ENCODE results near the gene B3GALT5.

Gene B3GALT5

GRCh38 chr21:39657091-39657689, 44.5 kb downstream of the B3GALT5 start:
- no peak overlapping the region for H3K4me3 ChIP-seq (ENCODE audit: low read depth in 1 of 2, low read length in 2 of 2)
- ATAC-seq (ENCODE audit: insufficient read depth, low read depth) (no peak), DNase-seq (no peak)
- H3K36me3 ChIP-seq (ENCODE audit: insufficient read depth, low read length) = no peaks in the 10 kb centered on the region
- H3K79me2 ChIP-seq (ENCODE audit: insufficient read depth, low read length) = no peaks in the 10 kb centered on the region
- H3K27me3 ChIP-seq (ENCODE audit: insufficient read depth, low read length, poor library complexity) = peaks cover 6% of the 10 kb centered on the region
- H3K27ac ChIP-seq (ENCODE audit: low read length) = no peak overlapping the region
- no peaks in the 10 kb centered on the region for H4K20me1 ChIP-seq (ENCODE audit: insufficient read depth, low read length)
- TF ChIP-seq CTCF (IDR thresholded peaks at IDR 0.05; ENCODE audit: borderline replicate concordance, extremely low read depth, low read length, poor library complexity, severe bottlenecking) (no peak), EZH2 (IDR thresholded peaks at IDR 0.05; ENCODE audit: borderline replicate concordance, low read depth, low read length, severe bottlenecking) (no peak)
- H2AFZ ChIP-seq (ENCODE audit: low read depth, low read length) = no peak overlapping the region
- no peak overlapping the region for H3K9ac ChIP-seq (ENCODE audit: low read depth, low read length)
- no peaks in the 10 kb centered on the region for H3K9me3 ChIP-seq (ENCODE audit: insufficient read depth, low read length, severe bottlenecking)
- H3K4me1 ChIP-seq (ENCODE audit: insufficient read depth, low read length) = no peaks in the 10 kb centered on the region
- no peak overlapping the region for H3K4me2 ChIP-seq (ENCODE audit: insufficient read depth, low read length)

- no peaks in the 10 kb centered on the region for H3K36me3 ChIP-seq (ENCODE audit: insufficient read depth, low read length)
- no peaks in the 10 kb centered on the region for H3K79me2 ChIP-seq (ENCODE audit: insufficient read depth, low read length)
- peaks cover 4% of the 10 kb centered on the region for H3K27me3 ChIP-seq (ENCODE audit: insufficient read depth, low read length, poor library complexity)
- H3K4me2 ChIP-seq (ENCODE audit: insufficient read depth, low read length) = no peak overlapping the region
- DNase-seq = no peak
- H3K9me3 ChIP-seq (ENCODE audit: insufficient read depth, low read length, severe bottlenecking) = no peaks in the 10 kb centered on the region
- H3K4me3 ChIP-seq (ENCODE audit: low read depth in 1 of 2, low read length in 2 of 2) = no peak overlapping the region
- H3K9ac ChIP-seq (ENCODE audit: low read depth, low read length) = no peak overlapping the region
- H2AFZ ChIP-seq (ENCODE audit: low read depth, low read length) = no peak overlapping the region
- no peak overlapping the region for H3K27ac ChIP-seq (ENCODE audit: low read length)
- H3K4me1 ChIP-seq (ENCODE audit: insufficient read depth, low read length) = no peaks in the 10 kb centered on the region
- no peak for ATAC-seq (ENCODE audit: insufficient read depth, low read depth)
- TF ChIP-seq CTCF (IDR thresholded peaks at IDR 0.05; ENCODE audit: borderline replicate concordance, extremely low read depth, low read length, poor library complexity, severe bottlenecking) (no peak), EZH2 (IDR thresholded peaks at IDR 0.05; ENCODE audit: borderline replicate concordance, low read depth, low read length, severe bottlenecking) (no peak)
- H4K20me1 ChIP-seq (ENCODE audit: insufficient read depth, low read length) = no peaks in the 10 kb centered on the region
Observed at GRCh38 chr21:39658066-39658465, 45.3 kb downstream of the B3GALT5 start.

- peaks cover 4% of the 10 kb centered on the region for H3K27me3 ChIP-seq (ENCODE audit: insufficient read depth, low read length, poor library complexity)
- no peak overlapping the region for H3K27ac ChIP-seq (ENCODE audit: low read length)
- ATAC-seq (ENCODE audit: insufficient read depth, low read depth) (no peak), DNase-seq (no peak)
- no peaks in the 10 kb centered on the region for H4K20me1 ChIP-seq (ENCODE audit: insufficient read depth, low read length)
- no peak overlapping the region for H3K4me3 ChIP-seq (ENCODE audit: low read depth in 1 of 2, low read length in 2 of 2)
- no peak overlapping the region for H2AFZ ChIP-seq (ENCODE audit: low read depth, low read length)
- no peaks in the 10 kb centered on the region for H3K36me3 ChIP-seq (ENCODE audit: insufficient read depth, low read length)
- H3K9ac ChIP-seq (ENCODE audit: low read depth, low read length) = no peak overlapping the region
- no peaks in the 10 kb centered on the region for H3K79me2 ChIP-seq (ENCODE audit: insufficient read depth, low read length)
- TF ChIP-seq EZH2 (IDR thresholded peaks at IDR 0.05; ENCODE audit: borderline replicate concordance, low read depth, low read length, severe bottlenecking) (no peak), CTCF (IDR thresholded peaks at IDR 0.05; ENCODE audit: borderline replicate concordance, extremely low read depth, low read length, poor library complexity, severe bottlenecking) (no peak)
- no peak overlapping the region for H3K4me2 ChIP-seq (ENCODE audit: insufficient read depth, low read length)
- H3K9me3 ChIP-seq (ENCODE audit: insufficient read depth, low read length, severe bottlenecking) = no peaks in the 10 kb centered on the region
- no peaks in the 10 kb centered on the region for H3K4me1 ChIP-seq (ENCODE audit: insufficient read depth, low read length)
Observed at GRCh38 chr21:39659070-39659815, 46.5 kb downstream of the B3GALT5 start.

Data from DND-41 (cell line).